NOMO-1 treated with DMSO at 0.1 percent for 48 hours (cell line): ENCODE data around the gene SLC35F3.
A peak's percentile ranks its signal among the peaks of the same experiment; 100 is the strongest.
"Not testable (repeated sequence)": the region's sequence is repeated elsewhere in the genome, so short reads cannot be mapped to it uniquely, and the experiment has no call there.

Experiments used
- DNase-seq: peaks from one replicate; lab custom pipeline; 2025; ENCODE audit not compliant: unreplicated experiment; lab: John Stamatoyannopoulos, UW

Gene SLC35F3

GRCh38 chr1:234102583-234102982 lies 198.1 kb downstream of the SLC35F3 start:
- no peak for DNase-seq

- DNase-seq: no peak
These were observed 198.7 kb downstream of the SLC35F3 start for GRCh38 chr1:234103198-234103597.

GRCh38 chr1:234106032-234106431 lies 201.6 kb downstream of the SLC35F3 start:
- DNase-seq: no peak

GRCh38 chr1:234107416-234108021 lies 203.0 kb downstream of the SLC35F3 start:
- no peak for DNase-seq

- no peak for DNase-seq
These were observed 204.4 kb downstream of the SLC35F3 start for GRCh38 chr1:234108921-234109320.

- no peak for DNase-seq
These were observed 205.4 kb downstream of the SLC35F3 start for GRCh38 chr1:234109840-234110239.

GRCh38 chr1:234111458-234112142 lies 207.1 kb downstream of the SLC35F3 start:
- DNase-seq: no peak

- DNase-seq: peak; percentile 61
These were observed 210.3 kb downstream of the SLC35F3 start for GRCh38 chr1:234114648-234115307.

GRCh38 chr1:234118911-234119310 lies 214.4 kb downstream of the SLC35F3 start:
- no peak for DNase-seq

- no peak for DNase-seq
These were observed 215.0 kb downstream of the SLC35F3 start for GRCh38 chr1:234119431-234119830.

GRCh38 chr1:234120327-234120944 lies 216.0 kb downstream of the SLC35F3 start:
- DNase-seq: no peak

- DNase-seq: not testable (repeated sequence)
These were observed 217.2 kb downstream of the SLC35F3 start for GRCh38 chr1:234121659-234122058.

GRCh38 chr1:234122571-234122970 lies 218.1 kb downstream of the SLC35F3 start:
- DNase-seq: not testable (repeated sequence)

GRCh38 chr1:234123867-234124266 lies 219.4 kb downstream of the SLC35F3 start:
- no peak for DNase-seq

- peak; percentile 45 for DNase-seq
These were observed 220.8 kb downstream of the SLC35F3 start for GRCh38 chr1:234125283-234125682.

- no peak for DNase-seq
These were observed 221.2 kb downstream of the SLC35F3 start for GRCh38 chr1:234125714-234126113.

- no peak for DNase-seq
These were observed 222.7 kb downstream of the SLC35F3 start for GRCh38 chr1:234127026-234127671.

GRCh38 chr1:234132795-234133194 lies 228.3 kb downstream of the SLC35F3 start:
- no peak for DNase-seq

- DNase-seq: no peak
These were observed 230.4 kb downstream of the SLC35F3 start for GRCh38 chr1:234134878-234135277.

GRCh38 chr1:234135501-234135900 lies 231.0 kb downstream of the SLC35F3 start:
- DNase-seq: no peak

GRCh38 chr1:234136073-234136472 lies 231.6 kb downstream of the SLC35F3 start:
- no peak for DNase-seq
